ENCODE results near the gene ATG3. TPM values are rescaled to one million over a fixed set of nuclear protein-coding genes. Genes with fewer than 3 reads are reported as not detected.

ATG3 gene
- total RNA-seq, 1 experiment from 2014 or later: 59.3 TPM

- Histone ChIP-seq H2BK20ac (ENCODE audit: low read depth, low read length, poor library complexity, severe bottlenecking) (no peak overlapping the region), H4K20me1 (ENCODE audit: control insufficient read depth, insufficient read depth, insufficient read length) (no peaks in the 10 kb centered on the region), H3K18ac (ENCODE audit: insufficient read length, low read depth, low read length) (no peak overlapping the region), H3K56ac (ENCODE audit: insufficient read length, low read depth, low read length) (no peak overlapping the region), H2BK12ac (ENCODE audit: insufficient read length, low read depth, low read length) (no peak overlapping the region), H3K79me1 (ENCODE audit: insufficient read depth, low read depth, low read length, poor library complexity, severe bottlenecking) (no peaks in the 10 kb centered on the region), H4K5ac (ENCODE audit: insufficient read length, low read depth, low read length) (no peak overlapping the region), H4K8ac (replicated peaks; ENCODE audit: insufficient read length, low read depth, low read length) (no peak overlapping the region), H4K91ac (ENCODE audit: insufficient read length, low read depth, low read length) (no peak overlapping the region), H3K9ac (ENCODE audit: extremely low read depth, insufficient read length, low read length) (no peak overlapping the region), H2BK5ac (ENCODE audit: insufficient read length, low read length) (no peak overlapping the region), H3K79me2 (ENCODE audit: insufficient read depth, low read length) (no peaks in the 10 kb centered on the region), H2BK15ac (ENCODE audit: low read depth, low read length) (no peak overlapping the region), H2BK120ac (ENCODE audit: low read depth, low read length, poor library complexity, severe bottlenecking) (no peak overlapping the region), H3T11ph (ENCODE audit: low read length) (no peak overlapping the region), H2AFZ (ENCODE audit: low read length) (no peak overlapping the region), H3K23me2 (ENCODE audit: insufficient read length, low read depth, low read length, poor library complexity, severe bottlenecking) (no peaks in the 10 kb centered on the region), H3K4me1 (ENCODE audit: insufficient read depth, low read length) (0 out of 2 replicates have a peak, but pooled peaks cover 3% of the 10 kb centered on the region), H3K27me3 (ENCODE audit: insufficient read depth, low read length) (no peaks in the 10 kb centered on the region), H2AK5ac (ENCODE audit: insufficient read length, low read length) (no peak overlapping the region), H3K14ac (ENCODE audit: insufficient read depth, low read length) (no peak overlapping the region), H3K4ac (ENCODE audit: low read depth, low read length) (no peak overlapping the region), H3K4me2 (ENCODE audit: insufficient read depth, insufficient read length, low read length) (no peak overlapping the region), H3K27ac (ENCODE audit: insufficient read length, low read depth, low read length) (no peak overlapping the region), H3K23ac (ENCODE audit: insufficient read length, low read depth, low read length) (no peak overlapping the region), H3K9me3 (ENCODE audit: control insufficient read depth, low read depth, low read length) (no peaks in the 10 kb centered on the region)
- Mint-ChIP-seq H3K4me1 (peaks cover 7 to 9% of the 10 kb centered on the region in 2 experiments), H3K27ac (peak overlapping the region in 1 of 3 experiments; percentile 13; a peak in 1 of 7 replicates), H3K27me3 (ENCODE audit: low read depth) (no peaks in the 10 kb centered on the region), H3K36me3 (ENCODE audit: insufficient read depth in 1 of 3, low read depth in 3 of 3) (no peaks in the 10 kb centered on the region), H3K9me3 (no peaks in the 10 kb centered on the region), H3K4me3 (no peak overlapping the region)
- 100% methylated on average over 2 of the region's 3 CpGs for WGBS (ENCODE audit: extremely low coverage, insufficient read length, low lambda C conversion rate)
- DNase-seq: no peak
- TF ChIP-seq CTCF (conservative IDR thresholded peaks at IDR 0.05): no peak
Measured at GRCh38 chr3:112610121-112610520, 48.4 kb upstream of the ATG3 start.

All from H9 (cell line).